Measurements from ENCODE around the gene CUZD1. TPM values are rescaled to one million over a fixed set of nuclear protein-coding genes. Genes with fewer than 3 reads are reported as not detected.

CUZD1 gene
- total RNA-seq, 1 experiment from 2014 or later = 17.2 TPM

DNA sequence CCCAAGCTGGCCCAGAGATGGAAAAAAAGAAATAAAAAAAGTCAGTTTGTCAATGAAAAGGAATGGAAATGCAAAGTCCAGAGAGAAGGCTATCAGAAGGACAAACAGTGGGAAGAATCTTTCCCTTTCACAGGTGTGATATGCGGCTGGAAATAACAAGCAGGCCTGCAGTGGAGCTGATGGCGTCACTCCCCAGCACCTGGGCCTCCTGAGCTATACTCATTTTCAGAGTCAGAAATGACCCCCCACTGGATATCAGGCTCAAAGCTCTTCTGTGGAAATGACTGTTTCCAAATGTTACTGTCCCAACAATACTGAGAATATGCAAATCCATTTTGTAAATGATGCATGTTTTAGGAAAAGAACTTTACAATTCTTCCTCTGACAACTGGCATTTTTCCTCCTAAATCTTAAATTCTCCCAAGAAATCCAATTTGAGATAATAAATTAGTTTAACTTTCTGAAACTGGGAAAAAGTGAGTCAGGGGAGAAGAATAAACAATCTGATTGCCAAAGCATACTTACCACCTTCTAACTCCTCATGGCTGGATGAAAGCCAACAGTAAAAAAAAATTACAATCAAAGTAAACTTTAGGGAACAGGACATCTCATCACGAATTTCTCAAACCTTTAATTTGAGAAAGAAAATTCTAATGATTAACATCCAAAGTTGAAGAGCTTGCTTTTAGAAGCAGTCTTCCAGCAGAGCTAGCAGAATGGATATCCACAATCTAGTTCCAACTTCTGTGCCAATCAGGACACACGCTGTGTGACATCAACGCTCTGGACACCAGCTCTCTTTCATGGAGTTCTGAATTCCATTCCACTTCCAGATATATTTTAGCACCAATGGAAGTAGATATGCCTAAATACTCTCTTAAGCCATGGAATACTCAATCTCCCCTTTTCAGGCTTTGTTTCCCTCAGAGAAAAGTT lies 5.3 kb upstream of the CUZD1 start:
- Histone ChIP-seq H3K56ac (ENCODE audit: insufficient read length, low read depth, low read length) (no peak overlapping the region), H4K5ac (ENCODE audit: insufficient read length, low read depth, low read length) (no peak overlapping the region), H3K27me3 (ENCODE audit: insufficient read depth, low read length) (no peaks in the 10 kb centered on the region), H2BK120ac (ENCODE audit: low read depth, low read length, poor library complexity, severe bottlenecking) (no peak overlapping the region), H3K79me1 (ENCODE audit: insufficient read depth, low read depth, low read length, poor library complexity, severe bottlenecking) (no peaks in the 10 kb centered on the region), H2BK12ac (ENCODE audit: insufficient read length, low read depth, low read length) (no peak overlapping the region), H4K20me1 (ENCODE audit: control insufficient read depth, insufficient read depth, insufficient read length) (no peaks in the 10 kb centered on the region), H3K9ac (ENCODE audit: extremely low read depth, insufficient read length, low read length) (no peak overlapping the region), H3K4me2 (ENCODE audit: insufficient read depth, insufficient read length, low read length) (no peak overlapping the region), H2AK5ac (ENCODE audit: insufficient read length, low read length) (no peak overlapping the region), H3K14ac (ENCODE audit: insufficient read depth, low read length) (no peak overlapping the region), H3K27ac (ENCODE audit: insufficient read length, low read depth, low read length) (no peak overlapping the region), H3K4me1 (ENCODE audit: insufficient read depth, low read length) (no peaks in the 10 kb centered on the region; the same call in 1 of the 2 replicates), H3K9me3 (ENCODE audit: control insufficient read depth, low read depth, low read length) (no peaks in the 10 kb centered on the region), H3T11ph (ENCODE audit: low read length) (no peak overlapping the region), H4K91ac (ENCODE audit: insufficient read length, low read depth, low read length) (no peak overlapping the region), H2BK15ac (ENCODE audit: low read depth, low read length) (no peak overlapping the region), H3K4ac (ENCODE audit: low read depth, low read length) (no peak overlapping the region), H3K23me2 (ENCODE audit: insufficient read length, low read depth, low read length, poor library complexity, severe bottlenecking) (no peaks in the 10 kb centered on the region), H2BK20ac (ENCODE audit: low read depth, low read length, poor library complexity, severe bottlenecking) (no peak overlapping the region), H3K18ac (ENCODE audit: insufficient read length, low read depth, low read length) (no peak overlapping the region), H2BK5ac (ENCODE audit: insufficient read length, low read length) (no peak overlapping the region), H3K23ac (ENCODE audit: insufficient read length, low read depth, low read length) (no peak overlapping the region), H2AFZ (ENCODE audit: low read length) (no peak overlapping the region), H3K79me2 (ENCODE audit: insufficient read depth, low read length) (no peaks in the 10 kb centered on the region), H4K8ac (replicated peaks; ENCODE audit: insufficient read length, low read depth, low read length) (no peak overlapping the region)
- peaks cover 36 to 40% of the 10 kb centered on the region in 2 experiments for H3K4me1 Mint-ChIP-seq
- TF ChIP-seq CTCF (conservative IDR thresholded peaks at IDR 0.05) = no peak
- H3K9me3 Mint-ChIP-seq = peaks cover 0 to 8% of the 10 kb centered on the region in 2 experiments; a peak in 3 of 5 replicates
- peaks cover 0 to 5% (median 1%) of the 10 kb centered on the region in 3 experiments; a peak in 5 of 7 replicates for H3K36me3 Mint-ChIP-seq (ENCODE audit: insufficient read depth in 1 of 3, low read depth in 3 of 3)
- DNase-seq = no peak
- H3K27ac Mint-ChIP-seq = peak overlapping the region in 1 of 3 experiments; percentile 35; a peak in 1 of 7 replicates
- peaks cover 4% of the 10 kb centered on the region; the same call in 1 of the 2 replicates for H3K27me3 Mint-ChIP-seq (ENCODE audit: low read depth)
- no CpG with 5 or more reads among the region's 5 CpGs for WGBS (ENCODE audit: extremely low coverage, insufficient read length, low lambda C conversion rate)
- H3K4me3 Mint-ChIP-seq = no peak overlapping the region

Data from H9 (cell line).